ENCODE data around the gene PRKG1. TPM values are rescaled to one million over a fixed set of nuclear protein-coding genes. Genes with fewer than 3 reads are reported as not detected.

The PRKG1 gene
- total RNA-seq, 1 experiment from 2014 or later = 10.4 TPM

DNA sequence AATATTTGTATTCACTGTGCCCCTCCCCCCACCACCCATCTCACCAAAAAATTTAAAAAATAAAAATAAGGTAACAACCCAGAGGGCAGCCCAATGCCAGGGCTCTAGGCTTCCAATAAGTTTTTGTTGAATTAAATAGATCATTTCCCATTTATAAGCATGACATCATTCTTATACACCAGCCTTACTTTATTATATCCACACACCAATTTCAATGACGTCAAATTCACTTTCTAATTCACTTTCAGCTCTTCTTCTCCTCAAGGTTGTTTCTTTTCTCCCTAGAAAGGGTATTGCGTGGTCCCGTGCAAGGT, 1238.6 kb downstream of the PRKG1 start:
- Histone ChIP-seq H2BK120ac (ENCODE audit: low read depth, low read length, poor library complexity, severe bottlenecking) (no peak overlapping the region), H2BK5ac (ENCODE audit: insufficient read length, low read length) (no peak overlapping the region), H2BK20ac (ENCODE audit: low read depth, low read length, poor library complexity, severe bottlenecking) (no peak overlapping the region), H3K4me2 (ENCODE audit: insufficient read depth, insufficient read length, low read length) (peak overlapping the region; percentile 68), H4K20me1 (ENCODE audit: control insufficient read depth, insufficient read depth, insufficient read length) (peaks cover 4% of the 10 kb centered on the region), H4K91ac (ENCODE audit: insufficient read length, low read depth, low read length) (no peak overlapping the region), H2AFZ (ENCODE audit: low read length) (no peak overlapping the region), H3K27ac (ENCODE audit: insufficient read length, low read depth, low read length) (no peak overlapping the region), H3K9me3 (ENCODE audit: control insufficient read depth, low read depth, low read length) (no peaks in the 10 kb centered on the region), H3K4me1 (ENCODE audit: insufficient read depth, low read length) (no peaks in the 10 kb centered on the region), H3K27me3 (ENCODE audit: insufficient read depth, low read length) (peaks cover 65% of the 10 kb centered on the region), H4K5ac (ENCODE audit: insufficient read length, low read depth, low read length) (no peak overlapping the region), H3K23me2 (ENCODE audit: insufficient read length, low read depth, low read length, poor library complexity, severe bottlenecking) (peaks cover 22% of the 10 kb centered on the region), H3K23ac (ENCODE audit: insufficient read length, low read depth, low read length) (no peak overlapping the region), H3T11ph (ENCODE audit: low read length) (no peak overlapping the region), H3K56ac (ENCODE audit: insufficient read length, low read depth, low read length) (no peak overlapping the region), H3K9ac (ENCODE audit: extremely low read depth, insufficient read length, low read length) (no peak overlapping the region), H2BK15ac (ENCODE audit: low read depth, low read length) (no peak overlapping the region), H3K18ac (ENCODE audit: insufficient read length, low read depth, low read length) (no peak overlapping the region), H3K79me1 (ENCODE audit: insufficient read depth, low read depth, low read length, poor library complexity, severe bottlenecking) (no peaks in the 10 kb centered on the region), H2BK12ac (ENCODE audit: insufficient read length, low read depth, low read length) (no peak overlapping the region), H2AK5ac (ENCODE audit: insufficient read length, low read length) (no peak overlapping the region), H3K79me2 (ENCODE audit: insufficient read depth, low read length) (no peaks in the 10 kb centered on the region), H4K8ac (replicated peaks; ENCODE audit: insufficient read length, low read depth, low read length) (no peak overlapping the region), H3K14ac (ENCODE audit: insufficient read depth, low read length) (no peak overlapping the region), H3K4ac (ENCODE audit: low read depth, low read length) (no peak overlapping the region)
- Mint-ChIP-seq H3K27me3 (ENCODE audit: low read depth) (peaks cover 93% of the 10 kb centered on the region), H3K36me3 (ENCODE audit: insufficient read depth in 1 of 3, low read depth in 3 of 3) (no peaks in the 10 kb centered on the region), H3K4me3 (peak overlapping the region; percentile 66 to 87), H3K27ac (no peak overlapping the region), H3K4me1 (peaks cover 17% of the 10 kb centered on the region in 2 experiments), H3K9me3 (no peaks in the 10 kb centered on the region; a peak in 1 of 5 replicates)
- 100% methylated on average over 1 of the region's 3 CpGs for whole genome bisulfite sequencing (ENCODE audit: extremely low coverage, insufficient read length, low lambda C conversion rate)
- TF ChIP-seq, protein P1, sequence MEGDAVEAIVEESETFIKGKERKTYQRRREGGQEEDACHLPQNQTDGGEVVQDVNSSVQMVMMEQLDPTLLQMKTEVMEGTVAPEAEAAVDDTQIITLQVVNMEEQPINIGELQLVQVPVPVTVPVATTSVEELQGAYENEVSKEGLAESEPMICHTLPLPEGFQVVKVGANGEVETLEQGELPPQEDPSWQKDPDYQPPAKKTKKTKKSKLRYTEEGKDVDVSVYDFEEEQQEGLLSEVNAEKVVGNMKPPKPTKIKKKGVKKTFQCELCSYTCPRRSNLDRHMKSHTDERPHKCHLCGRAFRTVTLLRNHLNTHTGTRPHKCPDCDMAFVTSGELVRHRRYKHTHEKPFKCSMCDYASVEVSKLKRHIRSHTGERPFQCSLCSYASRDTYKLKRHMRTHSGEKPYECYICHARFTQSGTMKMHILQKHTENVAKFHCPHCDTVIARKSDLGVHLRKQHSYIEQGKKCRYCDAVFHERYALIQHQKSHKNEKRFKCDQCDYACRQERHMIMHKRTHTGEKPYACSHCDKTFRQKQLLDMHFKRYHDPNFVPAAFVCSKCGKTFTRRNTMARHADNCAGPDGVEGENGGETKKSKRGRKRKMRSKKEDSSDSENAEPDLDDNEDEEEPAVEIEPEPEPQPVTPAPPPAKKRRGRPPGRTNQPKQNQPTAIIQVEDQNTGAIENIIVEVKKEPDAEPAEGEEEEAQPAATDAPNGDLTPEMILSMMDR (conservative IDR thresholded peaks at IDR 0.05) = no peak
- DNase-seq = no peak

Measured in H9 (cell line).